GM12874 (cell line): ENCODE measurements around the gene PIK3C2G.

ENCODE experiments used
- CTCF ChIP-seq: IDR thresholded peaks from 2 replicates; pipeline ENCODE4 v1.5.1; 2011; ENCODE audit warnings: low read depth, mild to moderate bottlenecking, control low read depth, low read length, moderate library complexity; ENCODE audit not compliant: insufficient read depth

PIK3C2G gene

GRCh38 chr12:18261906-18262305 lies 588 bp downstream of the PIK3C2G start:
- TF ChIP-seq CTCF = no peak

GRCh38 chr12:18262514-18262913 lies 1.2 kb downstream of the PIK3C2G start:
- no peak for TF ChIP-seq CTCF

- no peak for TF ChIP-seq CTCF
Observed at GRCh38 chr12:18264581-18265075, 3.3 kb downstream of the PIK3C2G start.

GRCh38 chr12:18267427-18268099 lies 6.2 kb downstream of the PIK3C2G start:
- TF ChIP-seq CTCF = no peak

- TF ChIP-seq CTCF = no peak
Observed at GRCh38 chr12:18270958-18271460, 9.7 kb downstream of the PIK3C2G start.

- TF ChIP-seq CTCF = no peak
Observed at GRCh38 chr12:18275981-18276380, 14.7 kb downstream of the PIK3C2G start.

GRCh38 chr12:18277196-18277595 lies 15.9 kb downstream of the PIK3C2G start:
- TF ChIP-seq CTCF = no peak
